Type B pancreatic cell (in vitro differentiated cells): ENCODE results near the gene GDAP2. TPM values are rescaled to one million over a fixed set of nuclear protein-coding genes. Genes with fewer than 3 reads are reported as not detected.

Experiments
- DNase-seq: peaks from one replicate; pipeline ENCODE4 v3.0.0; 2021; ENCODE audit warnings: mixed read lengths; ENCODE audit not compliant: unreplicated experiment; ENCODE audit errors: extremely low spot score
- H3K27ac Mint-ChIP-seq: 2 replicates; pipeline ENCODE4 v1.8.0; 2021; ENCODE audit warnings: mild to moderate bottlenecking, mixed read lengths
- H3K27me3 Mint-ChIP-seq: 2 replicates; pipeline ENCODE4 v1.8.0; 2021; ENCODE audit warnings: mixed read lengths
- H3K36me3 Mint-ChIP-seq: 2 replicates; pipeline ENCODE4 v1.8.0; 2021; ENCODE audit warnings: mixed read lengths
- H3K4me1 Mint-ChIP-seq: one replicate; pipeline ENCODE4 v1.8.0; 2021; ENCODE audit warnings: mixed read lengths; ENCODE audit not compliant: unreplicated experiment
- H3K4me3 Mint-ChIP-seq: 2 replicates; pipeline ENCODE4 v1.8.0; 2021; ENCODE audit warnings: mild to moderate bottlenecking, mixed read lengths
- H3K9me3 Mint-ChIP-seq: 2 replicates; pipeline ENCODE4 v1.8.0; 2021; ENCODE audit warnings: mixed read lengths
- CTCF ChIP-seq: fragments of 200-600 bp; sonication (generic); conservative IDR thresholded peaks from 2 replicates; pipeline ENCODE4 v1.5.0; 2021; ENCODE audit warnings: antibody characterized with exemption, mild to moderate bottlenecking
- total RNA-seq: library from RNA; stranded (reverse); gene quantifications from 2 replicates; pipeline ENCODE4 v1.2.1, GENCODE V29; 2021; ENCODE audit warnings: low replicate concordance

Gene GDAP2
- total RNA-seq, 1 donor from 2014 or later: 20.4 TPM

GRCh38 chr1:117890452-117890851 is 39.0 kb downstream of the GDAP2 start:
- DNase-seq: no peak
- no peaks in the 10 kb centered on the region for H3K36me3 Mint-ChIP-seq
- no peaks in the 10 kb centered on the region for H3K27me3 Mint-ChIP-seq
- no peak overlapping the region for H3K4me3 Mint-ChIP-seq
- no peaks in the 10 kb centered on the region for H3K9me3 Mint-ChIP-seq
- H3K4me1 Mint-ChIP-seq: no peaks in the 10 kb centered on the region
- H3K27ac Mint-ChIP-seq: no peak overlapping the region
- no peak for TF ChIP-seq CTCF

- TF ChIP-seq CTCF: no peak
- Mint-ChIP-seq H3K36me3 (peaks cover 8% of the 10 kb centered on the region), H3K27me3 (no peaks in the 10 kb centered on the region), H3K27ac (no peak overlapping the region), H3K4me1 (no peaks in the 10 kb centered on the region), H3K9me3 (no peaks in the 10 kb centered on the region), H3K4me3 (no peak overlapping the region)
- DNase-seq: no peak
Measured at GRCh38 chr1:117886101-117886795, 43.2 kb downstream of the GDAP2 start.

GRCh38 chr1:117883616-117884015 is 45.8 kb downstream of the GDAP2 start:
- TF ChIP-seq CTCF: no peak
- Mint-ChIP-seq H3K27me3 (no peaks in the 10 kb centered on the region), H3K4me3 (no peak overlapping the region), H3K9me3 (no peaks in the 10 kb centered on the region), H3K4me1 (no peaks in the 10 kb centered on the region), H3K27ac (no peak overlapping the region), H3K36me3 (peaks cover 19% of the 10 kb centered on the region)
- DNase-seq: no peak

- Mint-ChIP-seq H3K36me3 (peaks cover 49% of the 10 kb centered on the region), H3K27ac (no peak overlapping the region), H3K9me3 (no peaks in the 10 kb centered on the region), H3K27me3 (no peaks in the 10 kb centered on the region), H3K4me1 (no peaks in the 10 kb centered on the region), H3K4me3 (no peak overlapping the region)
- TF ChIP-seq CTCF: no peak
- no peak for DNase-seq
Measured at GRCh38 chr1:117879284-117879683, 50.1 kb downstream of the GDAP2 start.

- DNase-seq: no peak
- H3K4me3 Mint-ChIP-seq: no peak overlapping the region
- no peak overlapping the region for H3K27ac Mint-ChIP-seq
- H3K9me3 Mint-ChIP-seq: no peaks in the 10 kb centered on the region
- no peaks in the 10 kb centered on the region for H3K27me3 Mint-ChIP-seq
- no peaks in the 10 kb centered on the region for H3K4me1 Mint-ChIP-seq
- peaks cover 51% of the 10 kb centered on the region for H3K36me3 Mint-ChIP-seq
- TF ChIP-seq CTCF: no peak
Measured at GRCh38 chr1:117877823-117878222, 51.6 kb downstream of the GDAP2 start.
